ENCODE results near the gene RFX7. TPM values are rescaled to one million over a fixed set of nuclear protein-coding genes. Genes with fewer than 3 reads are reported as not detected.
A peak's percentile ranks its signal among the peaks of the same experiment; 100 is the strongest.

RFX7 gene
- total RNA-seq, 1 donor from 2014 or later: 17.2 TPM

GRCh38 chr15:56042498-56042897, 201.2 kb downstream of the RFX7 start:
- DNase-seq (no peak), ATAC-seq (no peak)
- no peaks in the 10 kb centered on the region for H3K27me3 ChIP-seq (ENCODE audit: low read depth)
- no peak overlapping the region for H3K4me3 ChIP-seq
- no peak overlapping the region for H3K27ac ChIP-seq
- peaks cover 14% of the 10 kb centered on the region for H3K4me1 ChIP-seq
- no peaks in the 10 kb centered on the region for H3K9me3 ChIP-seq
- intact Hi-C loops (cut with DNase I): no loop called here
- no peaks in the 10 kb centered on the region for H3K36me3 ChIP-seq
- TF ChIP-seq CTCF (IDR thresholded peaks at IDR 0.05): no peak

GRCh38 chr15:56042031-56042430, 201.6 kb downstream of the RFX7 start:
- Histone ChIP-seq H3K4me1 (peaks cover 14% of the 10 kb centered on the region), H3K36me3 (no peaks in the 10 kb centered on the region), H3K27ac (no peak overlapping the region), H3K4me3 (no peak overlapping the region), H3K27me3 (ENCODE audit: low read depth) (no peaks in the 10 kb centered on the region), H3K9me3 (no peaks in the 10 kb centered on the region)
- intact Hi-C loops (cut with DNase I): no loop called here
- no peak for DNase-seq
- ATAC-seq: no peak
- no peak for TF ChIP-seq CTCF (IDR thresholded peaks at IDR 0.05)

GRCh38 chr15:56040081-56041035, 203.3 kb downstream of the RFX7 start:
- intact Hi-C loops (cut with DNase I): no loop called here
- no peak overlapping the region for H3K4me3 ChIP-seq
- peak; percentile 55 for DNase-seq

GRCh38 chr15:56038707-56039106, 205.0 kb downstream of the RFX7 start:
- Histone ChIP-seq H3K36me3 (no peaks in the 10 kb centered on the region), H3K9me3 (no peaks in the 10 kb centered on the region), H3K27me3 (ENCODE audit: low read depth) (no peaks in the 10 kb centered on the region), H3K4me1 (peaks cover 14% of the 10 kb centered on the region), H3K4me3 (no peak overlapping the region), H3K27ac (no peak overlapping the region)
- DNase-seq (no peak), ATAC-seq (no peak)
- TF ChIP-seq CTCF (IDR thresholded peaks at IDR 0.05): no peak
- intact Hi-C loops (cut with DNase I): no loop called here

More at GRCh38 chr15:56040081-56041035, 203.3 kb downstream of the RFX7 start:
- Histone ChIP-seq H3K27me3 (ENCODE audit: low read depth) (no peaks in the 10 kb centered on the region), H3K4me1 (peaks cover 14% of the 10 kb centered on the region), H3K9me3 (no peaks in the 10 kb centered on the region), H3K27ac (peak overlapping the region; percentile 67), H3K36me3 (no peaks in the 10 kb centered on the region)
- TF ChIP-seq CTCF (IDR thresholded peaks at IDR 0.05): no peak
- ATAC-seq: peak; percentile 82 to 94

GRCh38 chr15:56038015-56038414, 205.7 kb downstream of the RFX7 start:
- no peak for ATAC-seq
- no peak for TF ChIP-seq CTCF (IDR thresholded peaks at IDR 0.05)

More at GRCh38 chr15:56038015-56038414, 205.7 kb downstream of the RFX7 start:
- Histone ChIP-seq H3K4me1 (peaks cover 14% of the 10 kb centered on the region), H3K27ac (no peak overlapping the region), H3K4me3 (no peak overlapping the region), H3K9me3 (no peaks in the 10 kb centered on the region), H3K36me3 (no peaks in the 10 kb centered on the region), H3K27me3 (ENCODE audit: low read depth) (no peaks in the 10 kb centered on the region)
- intact Hi-C loops (cut with DNase I): no loop called here
- no peak for DNase-seq

Other genes starting within 250 kb of the RFX7 start
- 11.6 TPM for gene TEX9, start 121.5 kb upstream of the RFX7 start, total RNA-seq
- gene MNS1, start 221.3 kb upstream of the RFX7 start, total RNA-seq: 2.3 TPM

Measured in lower lobe of right lung (tissue), 2 donors.